SIG-M5 (cell line): Measurements from ENCODE around the gene SYNPR.

Source experiments
- DNase-seq: peaks from one replicate; lab custom pipeline; 2025; lab: John Stamatoyannopoulos, UW

The SYNPR gene

DNA sequence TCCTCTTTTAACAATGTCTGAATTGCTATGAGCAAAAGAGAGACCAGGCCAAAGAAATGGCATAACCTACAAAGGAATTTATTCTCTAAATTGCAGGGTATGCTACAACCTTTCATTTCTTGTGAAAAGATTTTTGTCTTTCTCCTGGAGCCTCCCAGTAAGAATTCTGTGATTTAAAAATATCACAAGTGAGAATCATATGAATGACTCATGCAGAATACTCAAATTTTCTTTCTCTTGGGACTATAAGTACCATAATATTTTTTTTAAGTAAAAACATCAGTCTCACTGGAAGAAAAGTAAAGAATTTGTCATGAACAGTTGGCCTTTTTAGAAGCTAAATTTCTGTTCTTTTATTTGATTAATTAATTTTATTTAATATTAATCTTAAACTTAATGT, 26.3 kb downstream of the SYNPR start:
- DNase-seq = no peak

DNA sequence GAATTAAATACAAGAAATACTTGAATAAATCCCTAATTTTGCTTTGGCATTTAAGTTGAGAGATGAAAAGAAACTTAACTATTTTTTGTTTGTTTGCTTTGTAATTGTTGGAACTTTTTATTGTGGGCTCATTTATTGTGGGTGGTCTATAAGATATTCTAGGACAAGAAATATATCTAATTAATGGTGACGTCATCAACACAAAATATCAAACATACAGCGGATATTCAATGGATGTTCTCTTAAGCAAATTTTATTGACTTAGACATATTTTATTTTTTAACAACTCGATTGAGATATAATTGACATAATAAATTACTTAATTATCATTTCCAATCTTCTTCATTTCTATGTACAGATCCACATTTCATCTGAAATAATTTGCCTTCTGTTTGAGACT, 30.0 kb downstream of the SYNPR start:
- no peak for DNase-seq

DNA sequence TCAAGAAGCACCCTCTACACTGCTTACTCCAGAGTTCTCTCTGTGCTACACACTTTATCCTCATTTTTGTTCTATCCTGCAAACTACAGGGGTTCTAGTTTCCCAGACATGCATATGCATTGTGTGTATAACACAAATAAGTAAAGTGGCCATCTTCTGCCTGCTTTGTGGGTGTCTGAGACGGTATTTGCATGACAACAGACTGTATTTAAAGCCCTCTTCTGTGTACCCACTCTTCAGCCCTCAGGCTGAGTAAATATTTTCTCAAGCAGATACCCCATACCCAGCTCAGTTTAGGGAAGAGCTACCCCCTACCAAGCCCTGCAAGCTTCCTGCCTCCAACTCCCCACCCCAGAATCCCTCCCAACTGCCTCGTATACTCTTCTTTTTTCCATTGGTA, 31.7 kb downstream of the SYNPR start:
- no peak for DNase-seq

- no peak for DNase-seq
Observed at GRCh38 chr3:63323766-63324165, 45.7 kb downstream of the SYNPR start.

- DNase-seq = no peak
Observed at GRCh38 chr3:63324621-63325020, 46.5 kb downstream of the SYNPR start.

DNA sequence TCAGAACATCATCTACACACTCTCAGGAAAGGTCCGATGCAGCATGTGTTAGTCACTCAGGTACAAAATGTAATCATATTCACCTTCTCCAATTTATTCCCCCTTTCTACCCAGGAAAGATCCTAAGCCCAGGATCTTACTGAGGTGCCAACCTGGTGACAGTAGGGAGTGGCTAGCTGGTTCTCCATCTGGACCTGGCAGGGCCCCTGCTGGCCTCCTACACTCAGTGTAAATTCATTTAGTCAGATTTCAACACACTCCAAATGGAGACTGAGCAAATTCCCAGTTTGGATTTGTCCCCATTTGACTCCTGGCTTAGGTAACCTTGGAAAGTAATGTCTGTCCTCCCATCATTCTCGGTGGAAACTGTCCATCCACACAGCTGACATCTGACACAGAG, 47.3 kb downstream of the SYNPR start:
- no peak for DNase-seq

DNA sequence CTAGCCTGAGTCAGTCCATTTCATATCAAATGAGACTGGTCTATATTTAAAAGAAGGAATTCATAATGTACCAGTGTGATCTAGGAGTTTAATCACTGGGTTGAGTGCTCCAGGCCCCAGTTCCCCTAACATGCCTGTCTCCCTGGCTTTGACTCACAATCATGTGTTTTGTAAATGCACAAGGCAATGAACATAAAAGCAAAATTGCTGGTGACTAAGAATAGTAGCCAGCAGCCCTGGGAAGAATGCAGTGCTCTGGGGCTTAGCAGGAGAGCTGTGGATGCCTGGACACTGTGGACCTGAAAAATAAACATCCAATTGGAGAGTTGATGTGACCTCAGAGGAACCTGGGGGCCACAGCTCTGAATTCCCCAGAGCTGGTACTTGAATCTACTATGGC, 50.3 kb downstream of the SYNPR start:
- no peak for DNase-seq

- no peak for DNase-seq
Observed at GRCh38 chr3:63331520-63331919, 53.4 kb downstream of the SYNPR start.

DNA sequence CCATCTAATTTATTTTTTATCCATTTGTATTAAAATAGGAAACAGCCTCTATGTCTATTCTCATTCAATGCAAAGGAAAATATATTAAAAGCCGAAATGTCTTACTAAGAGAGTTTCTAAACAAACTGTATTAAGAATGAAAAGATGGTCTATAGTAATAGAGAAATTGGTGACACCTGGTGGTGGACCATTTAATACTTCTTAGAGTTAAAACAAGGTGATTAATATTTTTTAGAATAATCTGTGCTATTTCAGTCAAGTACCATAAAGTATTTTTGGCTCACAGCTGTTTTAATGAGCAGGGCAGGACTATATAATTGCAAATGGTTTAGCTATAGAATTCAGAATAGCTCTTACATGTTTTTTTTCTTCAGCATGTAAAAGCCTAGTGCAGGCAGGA, 55.7 kb downstream of the SYNPR start:
- no peak for DNase-seq

DNA sequence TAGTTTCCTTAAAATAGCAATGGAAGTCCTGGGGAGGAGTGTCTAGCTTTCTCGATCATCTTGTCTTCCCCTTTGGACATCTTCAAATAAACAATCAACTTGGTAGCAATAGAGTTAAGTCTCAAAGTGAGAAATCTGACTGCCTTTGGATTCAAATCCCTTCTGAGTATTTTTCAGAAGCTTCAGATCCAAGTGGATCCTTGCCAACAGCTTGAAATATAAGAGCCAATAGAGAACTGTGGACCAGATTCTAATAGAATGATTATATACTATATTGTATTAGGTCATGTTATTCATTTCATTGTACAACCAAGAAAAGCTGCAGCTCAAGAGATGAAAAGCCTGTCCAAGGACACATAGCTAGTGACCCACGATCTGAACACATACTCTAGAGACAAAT, 60.2 kb downstream of the SYNPR start:
- DNase-seq = no peak

DNA sequence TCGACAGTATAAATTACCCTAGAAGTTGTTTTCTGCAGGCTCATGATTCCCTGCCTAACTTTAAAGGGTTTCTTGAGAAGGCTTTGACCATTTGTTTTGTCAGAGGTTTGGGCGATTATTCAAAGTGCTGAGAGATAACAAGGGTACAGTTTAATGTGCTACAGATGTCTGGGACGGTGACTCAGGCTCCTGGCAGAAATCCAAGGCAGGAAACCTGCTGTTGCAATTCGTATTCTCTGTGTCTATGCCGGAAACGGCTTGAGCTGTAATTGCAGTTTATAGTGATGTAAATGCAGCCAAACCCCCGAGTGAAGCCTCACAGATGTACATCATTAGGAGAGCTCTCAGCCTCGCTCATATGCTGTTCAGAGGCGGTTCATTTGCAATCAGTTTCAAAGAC, 65.6 kb downstream of the SYNPR start:
- DNase-seq = no peak

- no peak for DNase-seq
Observed at GRCh38 chr3:63344661-63345060, 66.6 kb downstream of the SYNPR start.

- peak; percentile 2 for DNase-seq
Observed at GRCh38 chr3:63349583-63350573, 71.8 kb downstream of the SYNPR start.

- no peak for DNase-seq
Observed at GRCh38 chr3:63351159-63352007, 73.3 kb downstream of the SYNPR start.

GRCh38 chr3:63352008-63352279, 73.8 kb downstream of the SYNPR start:
- no peak for DNase-seq

- DNase-seq = no peak
Observed at GRCh38 chr3:63353383-63353782, 75.3 kb downstream of the SYNPR start.

- no peak for DNase-seq
Observed at GRCh38 chr3:63354160-63354559, 76.1 kb downstream of the SYNPR start.

- DNase-seq = no peak
Observed at GRCh38 chr3:63355809-63356208, 77.7 kb downstream of the SYNPR start.

GRCh38 chr3:63364495-63364894, 86.4 kb downstream of the SYNPR start:
- DNase-seq = no peak

GRCh38 chr3:63364910-63365309, 86.8 kb downstream of the SYNPR start:
- no peak for DNase-seq

DNA sequence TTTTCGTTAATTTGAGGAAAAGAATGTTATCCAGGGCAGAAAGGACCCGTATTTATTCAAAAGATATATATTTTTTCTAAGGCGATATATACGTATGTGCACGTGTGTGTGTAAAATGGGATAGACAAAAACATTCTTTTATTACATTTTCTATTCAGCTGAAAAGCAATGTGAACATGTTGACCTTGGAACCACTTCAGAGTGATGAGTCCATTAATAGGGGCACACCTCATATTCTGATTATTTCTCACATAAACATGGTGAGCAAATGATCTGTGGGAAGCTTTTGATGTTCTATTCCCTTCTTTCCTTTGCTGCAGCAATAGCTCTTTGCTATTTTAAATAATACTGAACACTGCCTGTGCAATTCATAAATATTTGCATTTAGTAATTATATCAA, 87.6 kb downstream of the SYNPR start:
- DNase-seq = no peak

- no peak for DNase-seq
Observed at GRCh38 chr3:63370094-63370493, 92.0 kb downstream of the SYNPR start.

DNA sequence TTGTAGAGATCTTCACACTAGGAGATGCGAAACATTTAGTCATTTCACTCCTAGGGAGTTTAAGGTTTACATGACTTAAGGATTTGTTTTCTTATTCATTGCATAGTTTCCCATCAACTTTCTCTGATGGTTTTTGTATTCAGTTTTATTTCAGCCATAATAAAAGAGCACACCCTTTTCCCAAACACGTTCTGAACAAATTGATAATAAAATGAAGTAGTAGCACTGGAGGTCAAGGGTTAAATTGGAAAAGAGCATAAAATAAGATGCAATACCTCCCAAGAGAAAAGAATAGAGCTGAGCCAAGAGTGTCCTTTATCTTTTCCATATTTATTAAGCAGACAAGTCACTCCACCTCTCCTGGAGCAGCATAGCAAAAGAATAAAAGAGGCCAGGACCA, 104.9 kb downstream of the SYNPR start:
- DNase-seq = no peak
